ENCODE measurements around the gene FGFR3.
A peak's percentile ranks its signal among the peaks of the same experiment; 100 is the strongest.

The FGFR3 gene

GRCh38 chr4:1846580-1846979, 53.5 kb downstream of the FGFR3 start:
- no peak for DNase-seq

GRCh38 chr4:1850276-1850675, 57.2 kb downstream of the FGFR3 start:
- DNase-seq, result no peak

DNA sequence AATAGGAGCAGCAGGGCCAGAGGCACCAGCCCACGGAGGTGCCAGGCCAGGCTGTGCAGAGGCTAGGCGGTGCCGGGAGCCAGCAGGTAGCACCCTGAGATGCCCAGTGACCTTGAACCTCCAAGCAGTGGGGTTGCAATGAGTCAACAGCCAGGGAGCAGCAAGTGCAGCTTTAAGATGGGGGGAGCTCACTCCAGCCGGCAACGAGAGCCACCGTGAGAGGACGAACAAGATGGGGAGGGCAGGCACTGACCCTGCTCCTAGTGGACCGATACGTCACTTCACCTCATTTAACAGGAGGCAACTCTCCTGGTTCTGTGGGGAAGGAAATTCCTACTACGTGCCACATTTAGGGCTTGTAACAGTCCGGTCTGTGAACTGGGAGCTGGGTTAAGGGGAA, 58.1 kb downstream of the FGFR3 start:
- DNase-seq, result no peak

GRCh38 chr4:1851575-1852410, 58.7 kb downstream of the FGFR3 start:
- DNase-seq, result no peak

DNA sequence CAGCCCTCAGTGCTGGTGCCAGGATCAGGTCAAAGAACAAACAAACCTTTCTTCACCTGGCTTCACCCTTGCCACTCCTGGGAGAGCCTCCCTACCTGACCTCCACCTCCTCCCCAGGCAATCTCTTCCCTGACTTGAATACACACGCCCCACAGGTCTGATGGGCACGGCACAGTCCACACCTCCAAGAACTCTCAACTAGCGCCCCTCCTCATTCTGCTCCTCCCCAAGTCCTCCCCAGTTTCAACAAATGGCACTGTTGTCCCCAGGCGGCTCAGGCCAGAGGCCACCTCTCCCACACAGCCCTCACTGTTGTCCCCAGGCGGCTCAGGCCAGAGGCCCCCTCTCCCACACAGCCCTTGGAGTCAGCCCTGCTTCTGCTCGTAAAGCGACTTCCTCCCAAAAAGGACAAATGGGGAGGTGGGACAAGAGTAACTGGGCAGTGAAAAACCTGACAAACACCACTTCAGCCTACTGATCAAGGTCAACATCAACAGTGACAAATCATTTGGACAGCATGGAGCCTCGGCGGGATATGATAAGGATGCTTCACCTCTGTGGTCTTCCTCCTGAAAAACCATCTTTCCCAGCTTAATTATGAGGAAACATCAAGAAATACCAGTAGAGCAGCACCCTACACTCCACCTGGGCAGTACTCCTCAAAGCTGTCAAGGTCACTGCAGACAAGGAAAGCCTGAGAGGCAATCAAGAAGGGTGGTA, 60.0 kb downstream of the FGFR3 start:
- no peak for DNase-seq

GRCh38 chr4:1854752-1855151, 61.7 kb downstream of the FGFR3 start:
- no peak for DNase-seq

DNA sequence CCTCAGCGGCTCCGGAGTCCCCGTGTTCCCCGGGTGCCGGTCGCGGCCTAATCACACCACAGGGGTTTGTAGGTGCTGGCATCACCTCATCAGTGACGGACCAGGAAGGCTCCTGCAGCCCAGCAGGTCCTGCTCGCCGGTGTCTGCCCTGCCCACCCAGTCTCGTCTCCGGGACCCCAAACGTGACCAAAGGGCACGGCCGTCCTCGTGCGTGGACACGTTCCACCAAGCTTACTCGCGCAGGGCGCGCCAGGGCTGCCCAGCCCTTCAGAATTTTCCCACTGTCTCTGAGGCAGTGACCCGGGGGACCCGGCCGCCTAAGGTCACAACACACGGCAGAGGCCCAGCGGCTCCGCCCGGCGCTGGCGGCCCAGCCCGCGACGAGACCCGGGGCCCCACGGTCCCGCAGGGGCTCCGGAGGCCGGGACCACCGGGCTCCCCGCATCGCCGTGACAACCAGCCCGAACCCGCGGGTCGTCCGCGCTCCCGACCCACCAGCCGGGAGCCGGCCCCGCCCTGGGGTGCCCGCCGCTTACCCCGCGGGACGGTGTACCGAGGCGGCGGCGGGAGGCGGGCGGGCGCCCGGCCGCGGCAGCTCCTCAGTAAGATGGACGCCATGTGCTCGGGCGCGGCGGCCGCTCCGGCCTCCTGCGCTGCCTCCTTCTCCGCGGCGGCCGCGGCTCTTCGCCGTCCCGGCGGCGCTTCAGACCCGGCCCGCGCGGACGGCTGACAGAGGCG, 62.4 kb downstream of the FGFR3 start:
- DNase-seq, result no peak

DNA sequence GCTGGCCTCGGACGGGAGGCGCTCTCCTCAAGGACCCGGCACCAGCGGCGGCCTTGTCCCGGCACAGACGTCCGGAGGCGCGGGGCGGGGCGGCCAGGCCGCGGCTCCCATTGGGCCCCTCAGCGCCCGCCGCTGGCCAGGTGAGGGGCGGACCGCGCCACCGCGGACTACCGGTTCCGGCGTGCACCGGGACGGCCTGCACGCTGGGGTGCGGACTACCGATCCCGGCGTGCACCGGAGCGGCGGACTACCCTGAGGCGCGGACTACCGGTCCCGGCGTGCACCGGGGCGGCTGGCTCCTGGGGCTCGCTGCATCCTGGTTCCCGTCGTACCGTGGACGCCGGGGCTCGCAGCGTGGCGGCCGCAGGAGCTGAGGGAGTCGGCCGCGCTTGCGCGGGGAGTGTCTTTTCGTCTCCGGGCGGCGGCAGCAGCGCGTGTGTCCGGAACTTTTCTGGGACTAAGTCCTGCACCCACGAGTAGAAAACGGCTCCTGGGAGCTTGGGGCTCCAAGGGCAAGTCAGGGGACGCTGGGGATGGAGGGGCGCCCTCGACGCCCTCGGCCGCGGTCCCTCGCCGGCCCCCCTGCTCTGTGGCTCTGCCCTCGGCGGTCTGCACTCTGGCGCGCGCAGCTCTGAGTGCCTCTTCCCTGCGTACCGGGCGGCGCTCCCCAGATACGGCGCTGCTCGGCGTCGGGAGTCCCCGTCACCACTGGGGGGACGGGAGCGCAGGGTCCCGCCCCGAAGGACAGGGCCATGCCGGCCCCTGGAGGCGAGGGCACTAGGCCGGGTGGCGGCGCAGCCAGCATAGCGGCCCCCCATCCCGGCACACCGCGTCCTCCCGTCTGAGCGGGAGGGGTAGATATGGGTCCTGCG, 63.2 kb downstream of the FGFR3 start, which contains the start of gene LETM1:
TSS of gene LETM1 (minus strand) at position 86 of the 872 bp plus-strand sequence. CDS start 206 bp downstream, outside the sequence.
- peak; percentile 86 for DNase-seq

- no peak for DNase-seq
Observed at GRCh38 chr4:1856943-1857699, 64.0 kb downstream of the FGFR3 start.

- no peak for DNase-seq
Observed at GRCh38 chr4:1857931-1858330, 64.8 kb downstream of the FGFR3 start.

All from kidney glomerular epithelial cell (primary cell).